ENCODE results near the gene DENND6A.
"Not testable (repeated sequence)": the region's sequence is repeated elsewhere in the genome, so short reads cannot be mapped to it uniquely, and the experiment has no call there.

The DENND6A gene

DNA sequence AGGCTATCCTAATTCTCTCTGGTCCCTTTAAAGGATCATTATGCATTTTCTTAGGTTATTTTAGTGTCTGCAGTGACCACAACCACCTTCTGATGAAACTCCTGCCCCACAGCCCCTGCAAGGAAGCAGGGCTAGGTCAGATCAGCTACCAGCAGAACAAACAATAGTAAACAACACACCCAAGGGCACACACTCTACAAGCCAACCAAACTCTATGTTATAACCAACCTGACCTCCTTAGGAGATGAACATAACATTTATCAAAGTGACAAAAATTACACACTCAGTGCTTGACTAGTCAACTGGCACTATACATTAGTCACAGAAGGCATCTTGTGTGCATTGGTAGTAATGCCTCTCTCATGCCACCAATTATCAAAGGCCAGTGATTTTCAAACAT lies 17.3 kb downstream of the DENND6A start:
- TF ChIP-seq ZNF274 (IDR thresholded peaks at IDR 0.05; ENCODE audit: low read depth, low read length), result no peak
- H3K4me3 ChIP-seq (ENCODE audit: low read length), result no peak overlapping the region

DNA sequence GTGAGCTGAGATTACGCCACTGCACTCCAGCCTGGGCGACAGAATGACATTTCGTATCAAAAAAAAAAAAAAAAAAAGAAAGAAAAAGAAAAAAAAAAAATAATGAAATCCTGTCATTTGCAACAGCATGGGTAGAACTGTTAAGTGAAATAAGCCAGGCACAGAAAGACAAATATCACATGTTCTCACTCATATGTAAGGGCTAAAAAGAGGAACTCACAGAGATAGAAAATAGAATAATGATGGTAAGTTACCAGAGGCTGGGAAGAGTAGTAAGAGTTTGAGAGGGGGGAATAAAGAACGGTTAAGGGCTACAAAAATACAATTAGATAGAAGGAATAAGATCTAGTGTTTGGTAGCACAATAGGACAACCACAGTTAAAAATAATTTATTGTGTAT lies 19.7 kb downstream of the DENND6A start:
- no peak for TF ChIP-seq ZNF274 (IDR thresholded peaks at IDR 0.05; ENCODE audit: low read depth, low read length)
- H3K4me3 ChIP-seq (ENCODE audit: low read length), result no peak overlapping the region

DNA sequence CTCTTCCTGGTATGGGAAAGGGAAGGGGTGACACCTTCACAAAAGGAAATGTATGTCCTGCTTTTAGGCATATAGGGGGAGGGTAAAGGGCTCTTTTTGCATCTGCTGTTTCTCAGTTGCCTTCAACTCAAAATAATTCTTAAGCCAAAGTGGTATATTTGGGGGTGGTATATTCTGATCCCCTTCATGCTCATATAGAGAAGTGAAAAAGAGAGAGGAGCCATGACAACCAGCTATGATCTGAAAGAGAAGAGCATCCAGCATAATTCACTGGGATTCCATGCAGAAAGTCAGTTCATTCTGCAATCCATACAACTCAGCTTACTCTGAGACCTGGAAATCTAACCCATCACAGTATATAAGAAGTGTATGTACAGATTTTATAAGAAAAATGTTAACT lies 22.3 kb downstream of the DENND6A start:
- TF ChIP-seq ZNF274 (IDR thresholded peaks at IDR 0.05; ENCODE audit: low read depth, low read length), result no peak
- no peak overlapping the region for H3K4me3 ChIP-seq (ENCODE audit: low read length)

DNA sequence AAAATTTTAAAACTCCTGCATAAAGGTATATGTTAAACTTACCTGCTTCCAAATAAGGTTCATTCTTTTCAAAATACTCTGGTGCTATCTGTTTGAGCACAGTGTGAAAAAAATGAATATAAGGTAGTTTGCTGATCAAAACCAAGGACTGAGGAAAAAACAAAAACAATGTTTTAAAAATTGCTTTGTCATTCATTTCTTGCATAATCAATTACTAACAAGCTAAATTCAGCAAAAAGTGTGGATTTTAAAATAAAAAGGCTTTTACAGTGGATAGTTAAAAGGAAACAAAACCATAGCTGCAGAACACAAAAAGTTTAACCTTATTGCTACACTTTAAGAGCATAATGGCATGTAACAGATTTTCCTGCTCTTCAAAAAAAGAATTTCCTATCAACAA lies 31.5 kb downstream of the DENND6A start:
- TF ChIP-seq ZNF274 (IDR thresholded peaks at IDR 0.05; ENCODE audit: low read depth, low read length), result no peak
- no peak overlapping the region for H3K4me3 ChIP-seq (ENCODE audit: low read length)

DNA sequence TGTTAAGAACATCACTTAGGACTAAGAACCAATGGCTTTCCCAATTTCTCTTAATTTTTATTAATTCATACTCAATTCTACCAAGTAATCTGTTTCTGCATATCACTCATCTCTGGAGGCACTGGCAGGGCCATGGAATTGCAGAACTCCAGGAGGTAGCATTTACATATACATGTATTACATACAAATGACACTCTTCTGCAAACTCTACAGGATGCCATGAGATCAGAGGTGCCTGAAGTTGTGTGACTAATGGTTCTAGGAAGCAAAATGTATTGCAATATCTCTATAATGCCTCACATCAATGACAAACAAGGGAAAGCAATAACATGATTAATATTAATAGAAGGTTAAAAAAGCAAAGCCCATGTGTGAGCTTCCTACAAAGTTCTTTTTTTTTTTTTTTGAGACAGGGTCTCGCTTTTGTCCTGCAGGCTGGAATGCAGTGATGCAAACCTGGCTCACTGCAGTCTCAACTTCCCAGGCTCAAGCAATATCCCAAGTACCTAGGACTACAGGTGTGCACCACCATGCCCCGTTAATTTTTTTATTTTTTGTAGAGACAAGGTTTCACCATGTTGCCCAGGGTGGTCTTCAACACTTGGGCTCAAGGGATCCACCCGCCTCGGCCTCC lies 33.0 kb downstream of the DENND6A start:
- no peak for TF ChIP-seq ZNF274 (IDR thresholded peaks at IDR 0.05; ENCODE audit: low read depth, low read length)

DNA sequence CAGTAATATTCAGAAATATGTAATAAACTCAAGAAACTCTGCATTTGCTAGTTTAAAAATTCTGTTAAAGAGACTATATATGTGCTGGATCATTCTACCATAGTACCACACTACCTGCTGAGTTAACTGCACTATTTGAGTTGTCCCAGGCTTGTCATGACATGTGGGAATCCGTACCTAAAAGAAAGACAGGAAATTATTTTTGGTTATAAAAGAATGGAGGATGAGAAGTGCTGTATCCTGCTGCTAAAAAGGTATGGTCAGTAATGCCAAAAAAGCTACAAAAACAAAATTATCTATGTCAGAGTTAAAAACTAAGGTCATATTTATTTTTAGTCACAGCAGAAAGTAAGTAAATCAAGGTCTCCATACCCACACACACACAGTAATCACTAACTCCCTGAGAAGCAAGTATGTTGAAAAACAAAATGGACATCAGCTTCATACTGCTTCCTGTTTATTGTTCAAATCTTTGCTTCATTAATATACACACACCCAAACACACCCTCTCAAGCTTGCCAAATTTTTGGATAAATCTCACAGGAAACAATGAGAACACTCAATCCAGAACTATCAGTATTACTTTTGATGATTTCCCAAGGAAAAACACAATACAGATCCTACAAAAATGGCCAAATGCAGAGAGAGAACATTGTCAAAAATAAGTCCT lies 33.7 kb downstream of the DENND6A start:
- no peak overlapping the region for H3K4me3 ChIP-seq (ENCODE audit: low read length)
- no peak for TF ChIP-seq ZNF274 (IDR thresholded peaks at IDR 0.05; ENCODE audit: low read depth, low read length)

More for the DNA sequence above, 33.0 kb downstream of the DENND6A start:
- H3K4me3 ChIP-seq (ENCODE audit: low read length), result no peak overlapping the region

DNA sequence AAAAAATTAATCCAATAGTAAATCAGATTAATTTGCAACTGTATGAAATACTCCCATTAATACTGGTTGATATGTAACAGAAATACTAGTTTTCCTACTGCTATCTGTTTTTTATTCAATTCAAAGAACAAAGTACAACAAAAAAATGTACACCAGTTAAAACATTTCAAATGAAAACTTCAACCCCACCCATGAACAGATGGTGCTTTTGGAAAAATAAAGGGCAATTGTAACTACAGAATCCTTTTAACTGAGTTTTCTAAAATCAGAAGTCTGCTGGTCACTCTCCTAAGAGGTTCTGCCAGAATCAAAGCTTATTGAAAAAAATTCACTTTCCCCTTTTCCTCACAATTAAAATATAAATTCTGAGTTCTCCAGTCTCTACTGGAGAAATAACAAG lies 34.3 kb downstream of the DENND6A start:
- no peak for TF ChIP-seq ZNF274 (IDR thresholded peaks at IDR 0.05; ENCODE audit: low read depth, low read length)

DNA sequence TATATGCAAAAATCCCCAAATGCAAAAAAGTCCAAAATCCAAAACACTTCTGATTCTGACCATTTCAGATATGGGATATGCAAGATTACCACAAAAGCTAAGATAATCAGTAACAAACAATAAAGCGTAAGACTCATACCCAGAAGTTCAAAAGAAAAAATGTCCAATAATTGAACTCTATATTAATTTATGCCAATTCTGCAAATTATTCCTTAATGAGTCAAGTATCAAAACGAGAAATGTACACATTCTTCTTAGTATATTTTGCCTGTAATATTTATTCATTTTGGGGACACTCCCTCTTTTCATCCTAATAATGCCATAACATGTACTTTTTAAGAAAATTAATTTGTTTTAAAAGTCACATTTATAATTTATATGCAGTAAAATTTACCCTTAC lies 37.1 kb downstream of the DENND6A start:
- no peak overlapping the region for H3K4me3 ChIP-seq (ENCODE audit: low read length)
- TF ChIP-seq ZNF274 (IDR thresholded peaks at IDR 0.05; ENCODE audit: low read depth, low read length), result no peak

More for the DNA sequence above, 34.3 kb downstream of the DENND6A start:
- no peak overlapping the region for H3K4me3 ChIP-seq (ENCODE audit: low read length)

DNA sequence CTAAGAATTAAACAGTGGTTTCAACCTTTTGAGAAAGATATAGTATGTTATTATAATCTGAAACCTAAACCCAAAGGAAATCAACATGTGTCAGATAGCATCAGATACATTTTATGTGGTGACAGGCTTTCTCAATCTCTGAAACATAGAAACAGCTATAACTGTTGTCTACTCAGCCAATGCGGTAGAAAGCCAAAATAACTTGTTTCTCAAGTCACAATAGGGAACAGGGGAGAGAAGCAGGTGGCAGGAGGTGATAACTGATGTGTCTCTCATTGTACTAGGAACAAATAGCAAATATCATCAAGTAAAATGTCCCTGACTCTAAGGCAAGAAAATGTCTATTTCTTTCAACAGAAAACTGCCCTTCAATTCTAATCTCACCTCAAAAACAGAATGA lies 38.6 kb downstream of the DENND6A start:
- TF ChIP-seq ZNF274 (IDR thresholded peaks at IDR 0.05; ENCODE audit: low read depth, low read length), result no peak
- no peak overlapping the region for H3K4me3 ChIP-seq (ENCODE audit: low read length)

DNA sequence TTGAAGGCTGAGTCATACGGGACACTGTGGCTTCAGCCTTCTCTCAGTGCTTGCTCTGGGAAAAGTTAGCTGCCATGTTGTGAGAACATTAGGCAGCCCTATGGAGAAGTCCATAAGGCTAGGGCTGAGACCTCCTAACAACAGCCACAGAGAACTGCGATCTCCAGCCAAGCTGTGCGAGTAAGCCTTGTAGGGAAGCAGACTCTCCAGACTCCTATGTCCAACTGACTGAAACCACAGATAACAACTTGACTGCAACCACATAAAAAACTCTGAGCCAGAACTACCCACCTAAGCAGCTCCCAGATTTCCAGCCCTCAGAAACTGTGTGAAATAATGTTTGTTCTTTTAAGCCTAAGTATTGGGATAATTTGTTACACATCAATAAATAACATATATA lies 40.7 kb downstream of the DENND6A start:
- TF ChIP-seq ZNF274 (IDR thresholded peaks at IDR 0.05; ENCODE audit: low read depth, low read length), result no peak
- H3K4me3 ChIP-seq (ENCODE audit: low read length), result no peak overlapping the region

DNA sequence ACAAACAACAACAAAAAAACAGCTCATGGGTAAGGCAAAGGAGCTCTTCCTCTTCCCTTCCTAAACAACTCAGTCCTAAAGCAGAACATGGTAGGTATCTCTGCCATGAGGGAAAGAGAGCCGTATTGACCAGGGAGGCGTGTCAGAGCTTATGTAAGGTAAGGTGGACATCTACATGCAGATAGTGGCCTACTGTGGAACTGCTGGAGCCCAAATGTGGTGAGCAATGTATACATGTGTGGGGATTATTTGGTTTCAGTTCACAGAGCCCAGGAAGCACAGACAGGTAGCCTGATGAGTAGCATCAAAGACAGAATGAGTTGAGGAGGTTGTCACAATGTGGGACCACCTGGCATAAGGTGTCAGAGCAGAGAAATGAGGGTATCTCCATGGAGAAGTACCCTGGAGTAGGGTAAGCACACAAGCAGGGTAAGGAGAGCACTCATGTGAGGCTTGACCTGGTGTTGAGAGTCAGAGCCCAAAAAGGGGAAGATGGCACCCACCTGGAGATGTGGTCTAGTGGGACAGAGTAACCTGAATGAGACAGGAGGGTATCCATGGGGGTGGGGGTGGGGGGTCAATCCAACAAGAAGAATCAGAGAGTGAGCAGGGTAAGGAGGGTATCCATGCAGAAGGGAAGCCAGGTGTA lies 45.5 kb downstream of the DENND6A start:
- TF ChIP-seq ZNF274 (IDR thresholded peaks at IDR 0.05; ENCODE audit: low read depth, low read length), result no peak
- no peak overlapping the region for H3K4me3 ChIP-seq (ENCODE audit: low read length)

DNA sequence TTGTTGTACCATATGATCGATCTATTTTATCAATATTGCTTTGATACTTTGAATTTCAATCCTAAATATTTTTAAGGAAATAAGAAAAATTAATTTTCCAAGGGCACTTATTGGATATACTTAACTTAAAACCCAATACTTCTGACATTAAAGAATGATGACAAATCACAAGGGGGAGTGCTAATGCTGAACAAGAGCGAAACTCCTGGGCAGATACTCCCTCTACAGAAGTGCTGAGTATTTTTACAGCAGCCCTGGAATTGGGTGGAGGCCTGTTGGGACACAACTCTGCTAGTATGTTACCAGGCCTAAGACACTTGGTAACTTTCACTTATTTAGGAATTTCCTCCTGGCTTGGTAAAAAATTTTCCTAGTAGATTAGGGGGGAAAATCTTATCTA lies 46.2 kb downstream of the DENND6A start:
- no peak overlapping the region for H3K4me3 ChIP-seq (ENCODE audit: low read length)
- no peak for TF ChIP-seq ZNF274 (IDR thresholded peaks at IDR 0.05; ENCODE audit: low read depth, low read length)

DNA sequence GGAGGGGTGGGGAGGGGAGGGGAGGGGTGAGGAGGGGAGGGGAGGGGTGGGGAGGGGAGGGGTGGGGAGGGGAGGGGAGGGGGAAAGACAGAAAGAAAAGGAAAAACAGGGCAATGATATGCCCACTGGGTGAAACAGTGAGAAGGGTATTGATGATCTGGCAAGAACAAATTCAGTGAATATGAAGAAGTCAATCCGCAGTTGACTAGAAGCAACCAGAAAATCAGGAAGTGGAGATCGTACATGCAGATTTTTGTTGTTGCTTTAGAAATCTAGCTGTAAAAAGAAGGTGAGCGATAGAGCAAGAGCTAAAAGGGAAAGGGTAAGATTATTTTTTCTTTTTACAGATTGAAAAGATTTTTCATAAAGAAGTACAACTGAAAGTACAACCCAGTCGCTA lies 48.1 kb downstream of the DENND6A start:
- TF ChIP-seq ZNF274 (IDR thresholded peaks at IDR 0.05; ENCODE audit: low read depth, low read length), result no peak
- no peak overlapping the region for H3K4me3 ChIP-seq (ENCODE audit: low read length)

DNA sequence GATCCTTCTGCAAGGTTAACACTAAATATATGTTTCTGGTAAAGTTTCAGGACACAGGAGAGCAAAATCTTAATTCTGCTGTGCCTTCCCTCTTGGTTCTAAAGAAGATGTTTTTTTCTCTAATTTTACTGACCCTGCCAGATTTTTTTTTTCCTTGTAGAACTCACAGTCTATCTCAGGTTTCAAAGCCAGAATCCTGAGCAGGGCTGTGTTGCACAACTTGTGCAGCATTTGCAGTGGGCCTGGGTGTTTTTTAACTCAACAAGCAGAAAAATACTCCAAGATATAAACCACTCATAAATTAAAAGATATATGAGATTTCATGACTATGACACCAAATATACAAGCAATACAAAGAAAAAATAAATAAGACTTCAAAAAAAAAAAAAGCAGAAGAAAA lies 55.5 kb downstream of the DENND6A start:
- no peak for TF ChIP-seq ZNF274 (IDR thresholded peaks at IDR 0.05; ENCODE audit: low read depth, low read length)
- H3K4me3 ChIP-seq (ENCODE audit: low read length), result no peak overlapping the region

DNA sequence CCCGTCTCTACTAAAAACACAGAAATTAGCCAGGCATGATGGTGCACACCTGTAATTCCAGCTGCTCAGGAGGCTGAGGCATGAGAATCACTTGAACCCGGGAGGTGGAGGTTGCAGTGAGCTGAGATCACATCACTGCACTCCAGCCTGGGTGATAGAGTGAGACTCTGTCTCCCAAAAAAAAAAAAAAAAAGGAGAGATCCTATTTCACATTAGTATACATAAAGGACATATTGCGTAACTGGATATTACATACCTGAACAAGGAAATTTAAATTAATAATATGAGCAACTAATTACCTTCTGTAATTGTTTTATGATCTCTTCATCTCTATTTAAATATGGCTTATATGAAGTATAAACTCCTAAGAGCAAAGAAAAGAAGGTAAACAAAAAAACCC lies 58.6 kb downstream of the DENND6A start:
- not testable (repeated sequence) for H3K4me3 ChIP-seq (ENCODE audit: low read length)

All from GM08714 (cell line).